GM21786 (cell line): ENCODE data around the gene FBXO4.
"Not testable (repeated sequence)": the region's sequence is repeated elsewhere in the genome, so short reads cannot be mapped to it uniquely, and the experiment has no call there.

ENCODE experiments used
- ATAC-seq: cut with Tn5 transposase; IDR thresholded peaks from one replicate; pipeline ENCODE4 v1.9.1; 2021; ENCODE audit not compliant: unreplicated experiment

FBXO4 gene

DNA sequence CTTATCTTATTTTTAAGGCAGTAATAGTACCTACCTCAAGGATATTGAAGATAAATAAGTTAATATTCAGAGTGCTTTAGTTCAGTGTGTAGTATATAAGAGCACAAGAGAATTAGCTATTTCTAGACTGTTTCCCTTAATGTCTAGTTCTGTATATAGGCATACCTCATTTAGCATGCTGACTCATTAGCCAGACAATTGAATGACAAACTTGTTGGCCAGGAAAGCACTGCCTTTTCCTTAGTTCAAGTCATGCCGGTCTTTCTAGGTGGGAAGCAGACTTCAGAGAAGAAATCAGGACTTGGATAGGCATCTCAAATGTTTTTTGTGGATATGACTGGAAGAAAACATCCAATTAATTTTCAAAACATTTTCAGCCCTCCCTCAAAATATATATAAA is 3.2 kb upstream of the FBXO4 start:
- no peak for ATAC-seq

DNA sequence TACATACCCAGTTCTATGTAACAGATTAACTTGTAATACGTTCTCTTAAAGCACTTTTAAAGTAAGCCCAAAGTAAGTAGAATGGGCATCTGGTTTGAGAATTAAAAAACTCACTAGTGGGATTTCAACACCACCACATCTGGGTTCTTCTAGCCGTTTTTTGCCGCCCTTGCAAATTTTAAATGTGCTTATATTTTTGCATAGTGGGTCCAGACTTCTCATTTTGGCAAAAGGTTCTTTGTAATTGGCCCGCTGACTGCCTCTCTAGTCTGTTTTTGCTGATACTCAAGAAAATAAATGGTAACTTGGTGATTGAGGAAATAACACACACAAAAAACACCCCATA is 582 bp upstream of the FBXO4 start:
- ATAC-seq: no peak

DNA sequence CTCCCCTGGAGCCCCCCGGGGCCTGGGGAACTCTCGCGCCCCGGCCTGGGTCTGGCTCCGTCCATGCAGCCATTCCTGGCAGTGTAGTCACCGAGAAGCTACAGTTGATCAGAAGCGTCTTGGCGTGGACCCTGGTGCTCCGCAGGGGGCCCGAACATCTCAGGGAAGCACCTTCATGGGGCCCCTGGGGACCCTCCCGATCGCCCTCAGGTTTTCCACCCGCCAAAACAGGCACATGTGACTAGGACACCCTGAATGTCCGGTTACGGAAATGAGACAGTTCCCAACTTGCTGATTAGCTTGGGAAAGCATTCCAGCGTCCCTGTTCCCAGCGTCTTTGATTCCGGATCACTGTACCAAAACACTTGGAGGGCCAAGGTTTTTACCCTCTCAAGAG is 472 bp downstream of the FBXO4 start:
- ATAC-seq: no peak

DNA sequence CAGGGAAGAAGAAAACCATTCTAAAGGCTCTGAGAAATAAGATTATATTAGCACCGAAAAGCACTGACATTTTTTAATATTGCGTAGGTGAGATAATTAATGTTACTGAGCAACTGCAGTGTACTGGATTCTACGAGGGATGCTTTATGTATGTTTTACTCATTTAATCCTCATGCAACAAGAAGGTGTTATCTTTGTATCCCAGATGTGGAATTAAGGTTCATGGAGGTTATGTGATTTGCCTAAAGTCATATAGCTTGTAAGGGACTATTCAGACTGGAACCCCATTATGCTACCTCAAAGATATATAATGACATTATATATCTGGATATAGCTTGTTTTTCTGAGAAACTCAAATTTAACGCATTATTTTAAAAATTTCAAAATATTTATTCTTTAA is 2.5 kb downstream of the FBXO4 start:
- ATAC-seq: no peak

DNA sequence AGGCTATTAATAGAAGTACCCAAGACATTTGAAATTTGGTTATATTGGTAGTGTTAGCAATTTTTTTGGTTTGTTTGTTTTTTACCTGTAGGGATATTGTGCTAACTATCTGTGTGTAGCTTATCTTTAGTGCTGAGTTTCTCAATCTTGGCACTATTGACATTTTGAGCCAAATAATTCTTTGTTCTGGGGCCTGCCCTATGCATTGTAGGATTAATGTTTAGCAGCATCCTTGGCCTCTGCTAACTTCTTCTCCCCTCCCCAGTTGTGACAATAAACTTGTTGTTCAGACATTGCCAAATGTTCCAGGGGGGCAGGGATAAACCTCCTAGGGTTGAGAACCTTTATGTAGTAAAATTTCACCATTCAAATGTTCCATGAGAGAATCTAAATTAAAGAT is 4.0 kb downstream of the FBXO4 start:
- ATAC-seq: no peak

DNA sequence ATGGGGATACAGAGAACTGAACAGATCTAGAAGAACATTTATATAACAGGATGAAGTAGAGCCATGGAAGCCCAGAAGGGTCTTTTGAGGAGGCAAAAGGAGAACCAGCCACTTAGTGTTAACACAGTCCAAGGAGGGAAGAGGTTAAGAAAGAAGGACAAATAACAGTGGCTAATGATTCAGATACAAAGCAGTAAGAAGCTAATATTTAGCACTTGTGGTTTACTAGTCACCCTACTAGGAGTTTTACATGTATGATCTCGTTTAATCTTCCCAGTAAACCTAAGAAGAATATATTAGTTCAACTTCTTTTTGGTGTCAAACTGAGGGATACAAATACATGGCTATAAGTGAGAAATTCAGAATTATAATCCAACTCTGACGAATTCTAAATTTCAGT is 7.7 kb downstream of the FBXO4 start:
- ATAC-seq: no peak

DNA sequence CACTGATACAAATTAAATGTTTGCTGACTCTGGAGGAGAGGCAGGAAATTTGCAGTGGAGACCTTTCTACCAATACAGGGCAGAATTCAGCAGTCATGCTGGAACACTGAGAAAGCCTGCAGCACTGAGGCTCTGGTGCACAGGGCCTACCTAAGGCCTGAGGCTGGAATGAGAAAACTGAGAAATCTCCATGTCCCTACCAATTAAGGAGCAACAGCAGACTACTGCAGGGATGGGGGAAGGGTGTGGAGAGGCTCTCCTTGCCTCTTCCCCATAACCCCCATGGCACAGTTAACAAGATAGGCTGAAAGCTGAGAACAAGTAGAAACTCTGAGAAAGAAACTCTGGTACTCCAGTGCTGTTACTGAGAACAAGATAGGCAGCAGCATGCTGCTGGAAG is 10.5 kb downstream of the FBXO4 start:
- ATAC-seq: no peak

DNA sequence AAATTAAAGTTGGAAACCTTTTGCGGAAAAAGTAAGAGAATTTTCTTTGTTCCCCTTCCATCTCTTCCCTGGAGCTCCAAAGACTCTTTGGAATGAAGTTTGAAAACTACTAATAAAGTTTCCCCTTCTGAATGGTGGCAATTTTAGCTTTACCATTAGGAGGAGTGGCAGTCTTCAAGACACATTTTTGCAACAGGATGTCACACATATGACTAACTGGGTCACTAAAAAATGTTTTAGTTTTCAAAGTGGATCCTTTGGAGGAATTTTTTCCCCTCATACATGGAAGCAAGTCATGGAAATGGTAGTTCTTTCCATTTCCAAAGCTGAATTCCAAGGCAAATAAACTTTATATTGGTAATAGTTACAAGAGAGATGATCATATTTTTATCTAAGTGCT is 15.6 kb downstream of the FBXO4 start:
- no peak for ATAC-seq

DNA sequence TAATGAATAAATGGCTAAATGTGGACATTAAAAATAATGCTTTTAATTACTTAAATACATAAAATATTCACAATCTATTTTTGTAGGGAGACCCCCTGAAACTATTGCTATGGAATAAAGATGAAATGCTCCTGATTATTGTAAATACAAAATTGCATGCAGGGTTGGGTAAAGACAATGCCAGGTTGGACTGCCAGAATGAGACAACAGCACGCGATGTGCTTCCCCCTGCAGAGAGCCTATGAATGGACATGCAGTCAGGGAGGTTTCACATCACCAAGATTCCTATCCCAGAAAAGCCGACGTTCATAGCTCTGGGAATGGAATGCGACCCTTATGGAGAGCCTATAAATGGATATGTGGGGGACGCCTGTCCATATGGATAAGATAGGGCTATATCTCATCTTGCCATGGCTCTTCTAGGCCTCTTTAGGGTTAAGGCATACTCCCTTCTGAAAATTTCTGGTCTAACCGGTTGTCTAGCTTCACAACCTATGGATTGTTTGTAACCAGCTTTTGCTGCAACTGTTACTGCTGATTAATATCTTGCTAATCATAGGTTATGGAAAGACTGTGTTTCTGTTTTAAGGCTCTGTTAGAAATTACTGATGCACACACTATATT is 20.4 kb downstream of the FBXO4 start:
- not testable (repeated sequence) for ATAC-seq

DNA sequence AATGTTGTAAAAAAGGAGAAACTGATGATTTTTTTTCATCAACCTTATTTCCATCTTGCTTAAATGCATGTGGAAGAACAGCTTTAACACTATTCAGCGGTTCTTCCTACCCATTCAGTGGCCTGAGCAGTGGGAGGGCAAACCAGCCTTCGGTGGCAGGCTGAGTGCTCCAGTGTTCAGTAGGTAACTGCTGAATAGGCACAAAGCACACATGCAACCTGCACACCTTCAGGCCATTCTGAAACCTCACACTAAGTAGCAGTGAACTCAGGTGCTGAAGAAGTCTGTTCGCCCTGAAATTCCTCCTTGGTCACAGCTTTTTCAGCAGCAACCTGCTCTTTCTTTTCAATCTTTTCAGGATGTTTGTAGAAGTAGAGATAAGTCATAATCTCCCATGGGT is 26.1 kb downstream of the FBXO4 start:
- no peak for ATAC-seq

DNA sequence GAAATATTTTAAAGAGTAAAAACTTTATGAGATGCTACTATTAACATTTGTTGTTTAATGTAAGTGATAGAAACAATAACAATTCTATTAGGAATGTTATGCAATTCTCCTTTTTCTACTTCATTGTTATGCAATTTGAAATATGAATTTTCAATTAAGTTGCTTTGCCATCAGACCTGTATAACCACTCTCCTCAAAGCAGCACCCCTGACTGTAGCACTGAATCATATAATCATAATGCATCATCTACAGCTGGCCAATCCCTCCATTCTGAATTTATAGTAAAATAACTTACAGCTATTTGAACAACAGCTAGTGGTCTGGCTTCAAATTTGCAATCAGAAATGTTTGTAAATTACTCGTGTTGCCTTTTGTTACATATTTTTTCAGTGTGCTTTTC is 29.2 kb downstream of the FBXO4 start:
- no peak for ATAC-seq

DNA sequence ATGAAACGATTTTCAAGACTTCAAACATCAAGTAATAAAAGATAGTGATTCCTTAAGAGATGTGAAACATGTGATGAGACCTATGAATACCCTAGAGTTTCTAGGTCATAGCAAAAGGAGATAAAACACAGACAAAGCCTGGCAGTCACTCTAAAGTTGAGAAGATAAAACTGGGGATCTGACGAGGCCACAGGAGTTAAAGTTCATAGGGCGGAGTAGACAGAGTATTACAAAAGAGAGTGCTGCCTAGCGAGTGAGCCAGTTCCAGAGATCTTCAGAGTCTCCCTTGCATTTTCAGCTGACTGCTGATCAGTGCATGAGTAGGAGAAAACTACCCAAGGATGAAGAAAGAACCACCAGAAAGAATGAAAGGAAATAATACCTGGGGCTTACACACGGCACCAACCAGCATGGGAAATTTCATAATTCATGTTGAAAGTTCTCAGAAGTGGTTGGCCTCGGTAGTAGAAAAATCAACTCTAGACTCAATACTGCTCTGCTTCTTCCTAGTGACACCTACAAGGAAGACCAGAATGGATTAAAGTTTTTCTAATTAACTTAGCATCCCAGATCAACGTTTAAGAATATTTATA is 30.4 kb downstream of the FBXO4 start:
- no peak for ATAC-seq

DNA sequence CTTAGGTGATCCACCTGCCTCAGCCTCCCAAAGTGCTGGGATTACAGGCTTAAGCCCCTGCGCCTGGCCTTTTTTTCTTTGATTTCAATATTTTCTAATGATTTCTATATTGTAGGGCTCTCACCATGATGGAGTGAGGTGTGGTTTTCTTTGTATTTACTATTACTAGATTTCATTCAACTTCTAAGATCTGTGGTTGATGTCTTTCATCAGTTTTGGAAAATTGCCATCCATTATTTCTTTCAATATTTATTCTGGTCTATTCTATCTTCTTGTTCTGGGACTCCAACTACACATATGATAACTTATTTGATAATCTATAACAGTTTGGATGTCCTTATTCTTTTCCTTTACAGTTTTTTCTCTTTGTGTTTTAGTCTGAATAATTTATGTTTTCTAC is 31.9 kb downstream of the FBXO4 start:
- ATAC-seq: no peak

DNA sequence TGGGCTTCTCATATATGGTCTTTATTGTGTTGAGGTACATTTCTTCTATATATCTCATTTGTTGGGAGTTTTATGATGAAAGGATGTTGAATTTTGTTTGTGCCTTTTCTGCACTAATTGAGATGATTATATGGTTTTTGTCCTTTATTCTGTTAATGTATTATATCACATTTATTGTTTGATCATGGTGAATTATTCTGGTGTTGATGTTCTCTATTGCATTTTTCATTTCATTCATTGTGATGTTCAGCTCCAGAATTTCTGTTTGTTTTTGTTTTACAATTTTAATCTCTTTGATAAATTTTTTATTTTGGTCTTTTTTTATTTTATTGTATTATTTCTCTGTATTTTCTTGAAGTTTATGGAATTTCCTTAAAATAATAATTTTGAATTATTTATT is 35.4 kb downstream of the FBXO4 start:
- no peak for ATAC-seq

DNA sequence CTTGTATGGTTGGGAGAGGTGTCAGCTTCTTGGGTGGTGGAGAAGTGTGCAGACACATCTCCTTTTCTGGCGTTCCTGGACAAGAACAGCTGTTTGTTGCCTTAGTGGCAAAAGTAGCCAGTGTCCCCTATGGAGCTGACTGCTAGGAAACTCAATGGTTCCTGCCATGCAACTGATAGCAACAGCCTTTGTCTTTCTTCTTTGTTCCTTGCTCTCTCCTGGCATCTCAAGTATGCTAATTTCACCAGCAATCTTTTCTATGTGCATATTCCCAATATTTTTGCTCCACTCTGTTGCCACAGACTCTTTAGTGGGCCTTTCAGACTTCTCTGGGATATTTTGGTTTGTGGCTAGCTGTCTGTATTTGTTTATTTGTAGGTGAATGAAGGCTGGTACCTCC is 36.7 kb downstream of the FBXO4 start:
- no peak for ATAC-seq

DNA sequence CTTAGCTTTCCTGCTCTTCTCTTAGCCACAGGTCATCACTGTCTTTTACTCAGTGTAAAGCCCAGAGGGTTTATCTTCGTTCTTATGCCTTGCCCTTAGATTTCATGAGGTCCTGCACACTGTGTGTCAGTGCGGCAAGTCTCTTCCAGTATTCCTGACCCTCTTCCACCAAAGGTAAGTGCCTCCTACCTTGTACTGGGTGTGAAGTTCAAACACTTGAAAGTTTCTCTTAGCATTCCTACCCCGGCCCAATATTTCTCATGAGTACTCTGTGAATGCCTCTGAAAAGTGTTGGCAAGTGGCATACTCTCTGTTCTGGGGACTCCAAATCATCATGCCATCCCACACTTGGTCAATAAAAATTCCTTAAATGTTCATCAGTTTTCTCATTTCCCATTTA is 37.4 kb downstream of the FBXO4 start:
- no peak for ATAC-seq

DNA sequence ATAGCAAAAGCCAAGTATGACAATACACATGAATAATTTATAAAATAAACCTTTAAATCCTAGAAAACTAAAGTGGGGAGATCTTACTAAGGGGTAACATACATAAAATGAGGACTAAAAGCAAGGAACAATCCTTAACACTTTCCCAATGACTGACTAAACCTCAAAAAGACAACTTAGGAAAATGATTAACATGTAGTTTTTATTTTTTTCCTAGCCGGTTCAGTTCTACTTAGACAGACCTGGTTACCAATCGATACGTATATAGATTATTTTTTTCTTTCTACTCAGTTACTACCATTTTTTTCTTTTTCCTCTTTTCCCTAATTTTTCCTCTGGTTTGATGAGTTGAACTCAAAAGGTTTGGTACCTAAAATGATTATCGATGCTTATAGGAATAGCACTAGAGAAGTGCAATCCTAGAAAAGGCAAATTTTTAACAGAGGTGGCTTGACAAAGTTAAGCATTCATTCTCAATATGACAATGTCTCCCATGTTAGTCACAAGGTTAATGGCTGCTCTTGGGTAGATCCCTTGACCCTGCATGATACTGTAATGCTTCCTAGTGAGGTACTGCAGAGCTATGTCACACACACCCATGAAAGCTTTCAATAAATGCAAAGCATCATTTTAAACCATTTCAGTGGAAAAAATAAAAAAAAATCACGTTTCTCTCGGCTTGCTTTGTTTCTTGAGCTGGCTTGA is 41.5 kb downstream of the FBXO4 start:
- no peak for ATAC-seq

DNA sequence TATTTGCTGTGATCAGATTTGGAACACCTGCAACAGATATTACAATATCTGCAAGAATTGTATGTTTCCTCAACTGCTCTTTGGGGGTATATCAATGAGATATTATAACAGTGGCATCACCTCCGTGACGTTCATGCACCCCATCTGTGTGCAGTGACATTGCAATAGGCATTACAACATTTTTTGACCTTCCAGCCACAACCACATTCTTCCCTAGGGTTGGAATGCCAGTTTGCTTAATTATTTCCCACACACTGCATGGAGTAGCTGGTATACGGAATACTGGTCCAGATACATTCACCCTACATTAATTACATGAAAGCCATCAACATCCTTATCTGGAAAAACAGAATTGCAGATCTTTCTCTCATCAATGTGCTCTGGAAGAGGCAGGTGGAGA is 42.3 kb downstream of the FBXO4 start:
- ATAC-seq: no peak

DNA sequence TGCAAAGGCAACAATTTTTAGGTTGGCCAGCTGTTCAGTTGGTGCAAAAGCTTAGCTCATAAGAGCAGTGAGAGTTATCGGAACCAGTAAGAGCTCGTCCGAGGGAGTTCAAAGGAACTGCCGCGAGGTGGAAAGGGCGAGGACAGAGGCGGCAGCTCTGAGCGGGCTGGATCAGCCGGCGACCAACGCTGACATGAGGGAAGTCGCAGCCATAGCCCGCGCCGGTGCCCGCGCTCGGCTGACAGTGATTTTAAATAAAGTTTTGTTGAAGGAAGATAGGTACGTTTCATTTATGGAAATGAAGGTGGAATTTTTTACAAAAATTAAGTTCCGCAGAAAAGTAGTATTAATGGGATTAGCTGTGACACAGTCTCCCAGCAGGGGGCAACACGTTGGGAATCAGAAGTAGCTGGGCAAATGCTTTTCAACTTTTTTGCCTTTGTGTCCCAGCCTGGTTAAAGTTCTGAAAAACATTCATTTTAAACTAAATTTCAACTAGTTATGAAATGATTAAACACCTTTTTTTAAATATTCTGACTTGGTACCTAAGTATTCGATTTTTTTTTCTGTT is 43.2 kb downstream of the FBXO4 start:
- no peak for ATAC-seq

DNA sequence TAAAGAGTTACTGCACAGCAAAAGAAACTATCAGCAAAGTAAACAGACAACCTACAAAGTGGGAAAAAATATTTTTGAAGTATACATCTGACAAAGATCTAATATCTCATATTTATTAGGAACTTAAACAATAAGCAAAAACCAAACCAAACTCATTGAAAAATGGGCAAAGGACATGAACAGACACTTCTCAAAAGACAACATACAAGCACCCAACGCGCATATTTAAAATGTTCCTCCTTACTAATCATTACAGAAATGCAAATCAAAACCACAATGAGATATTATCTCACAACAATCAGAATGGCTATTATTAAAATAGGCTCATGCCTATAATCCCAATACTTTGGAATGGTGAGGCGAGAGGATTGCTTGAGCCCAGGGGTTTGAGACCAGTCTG is 48.0 kb downstream of the FBXO4 start:
- no peak for ATAC-seq

DNA sequence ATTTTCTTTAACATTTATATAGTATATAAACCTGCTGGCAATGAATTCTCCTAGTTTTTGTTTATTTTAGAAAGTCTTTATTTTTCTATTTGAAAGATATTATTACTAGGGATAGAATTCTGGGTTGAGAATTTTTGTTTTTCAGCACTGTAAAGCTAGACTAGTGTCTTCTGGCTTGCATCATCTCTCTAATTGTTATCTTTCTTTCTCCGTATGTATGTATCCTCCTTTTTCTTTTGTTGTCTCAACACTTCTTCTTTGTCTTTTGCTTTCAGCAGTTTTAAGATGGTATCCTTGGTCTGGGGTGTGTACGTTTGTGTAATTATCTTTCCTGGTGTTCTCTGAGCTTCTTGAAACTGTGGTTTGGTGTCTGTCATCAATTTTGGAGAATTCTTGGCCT is 48.8 kb downstream of the FBXO4 start:
- ATAC-seq: no peak

DNA sequence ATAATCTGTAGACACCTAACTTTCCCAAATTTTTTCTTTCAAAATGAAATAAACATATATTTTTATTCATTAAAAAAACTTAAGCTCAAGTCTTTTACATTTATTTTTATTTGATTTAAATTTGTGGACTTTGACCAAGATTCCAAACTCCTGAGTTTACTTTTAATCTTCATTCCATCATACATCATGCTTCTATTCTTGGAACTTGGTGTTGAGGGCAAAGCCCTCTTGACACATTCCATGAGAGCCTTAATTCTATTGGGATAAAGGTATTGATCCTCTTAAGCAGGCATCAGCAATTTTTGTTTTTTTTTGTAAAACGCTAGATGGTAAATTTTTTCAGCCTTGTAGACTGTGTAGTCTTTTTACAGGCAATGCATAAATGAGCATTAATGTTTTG is 53.6 kb downstream of the FBXO4 start:
- ATAC-seq: no peak

DNA sequence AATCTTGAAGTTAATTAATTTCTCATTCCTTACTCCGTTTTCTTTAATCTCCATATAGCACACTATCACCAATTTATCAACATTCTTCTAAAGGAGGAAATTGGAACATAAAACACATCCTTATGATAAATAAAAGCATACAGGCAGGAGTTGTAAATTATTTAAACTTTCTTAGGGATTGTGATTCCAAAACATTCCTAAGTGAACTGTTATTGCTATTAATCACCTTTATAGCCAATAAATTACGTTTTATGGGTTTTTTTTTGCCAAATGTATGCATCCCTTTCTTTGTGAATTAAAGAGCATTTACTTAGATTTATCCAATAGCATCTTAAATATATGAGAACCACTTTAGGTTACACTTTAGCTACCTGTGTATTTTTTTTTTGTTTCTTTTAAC is 55.3 kb downstream of the FBXO4 start:
- no peak for ATAC-seq
